Measurements from ENCODE around the gene TCERG1L.

TCERG1L gene

DNA sequence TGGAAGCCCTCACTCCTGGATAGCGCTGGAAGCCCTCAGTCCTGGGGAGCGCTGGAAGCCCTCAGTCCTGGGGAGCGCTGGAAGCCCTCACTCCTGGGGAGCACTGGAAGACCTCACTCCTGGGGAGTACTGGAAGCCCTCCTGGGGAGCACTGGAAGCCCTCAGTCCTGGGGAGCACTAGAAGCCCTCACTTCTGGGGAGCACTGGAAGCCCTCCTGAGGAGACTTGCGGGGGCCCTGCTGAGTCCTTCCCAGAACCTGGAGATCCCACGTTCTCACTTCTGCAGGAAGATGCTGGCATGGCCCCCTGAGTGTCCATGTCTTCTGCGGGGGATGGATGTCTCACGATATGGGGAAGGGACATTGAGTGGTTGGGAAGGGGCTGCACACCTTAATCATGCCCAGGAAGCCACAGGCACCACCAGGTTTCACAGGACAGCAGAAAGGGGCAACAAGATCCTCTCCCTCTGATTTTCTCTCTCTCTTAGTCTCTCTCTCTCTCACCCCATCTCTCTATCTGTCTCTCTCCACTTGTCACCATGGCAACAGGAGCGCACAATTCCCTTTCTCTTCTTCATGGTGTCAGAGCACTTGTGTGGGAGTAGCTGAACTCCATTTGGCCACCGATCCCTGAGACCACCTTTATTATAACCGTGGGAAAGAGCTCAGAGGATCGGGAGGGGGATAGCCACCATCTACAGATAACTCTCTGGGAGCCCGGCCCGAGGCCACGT lies 267.0 kb downstream of the TCERG1L start:
- FAIRE-seq = no peak
- no peak for DNase-seq (ENCODE audit: low spot score)

DNA sequence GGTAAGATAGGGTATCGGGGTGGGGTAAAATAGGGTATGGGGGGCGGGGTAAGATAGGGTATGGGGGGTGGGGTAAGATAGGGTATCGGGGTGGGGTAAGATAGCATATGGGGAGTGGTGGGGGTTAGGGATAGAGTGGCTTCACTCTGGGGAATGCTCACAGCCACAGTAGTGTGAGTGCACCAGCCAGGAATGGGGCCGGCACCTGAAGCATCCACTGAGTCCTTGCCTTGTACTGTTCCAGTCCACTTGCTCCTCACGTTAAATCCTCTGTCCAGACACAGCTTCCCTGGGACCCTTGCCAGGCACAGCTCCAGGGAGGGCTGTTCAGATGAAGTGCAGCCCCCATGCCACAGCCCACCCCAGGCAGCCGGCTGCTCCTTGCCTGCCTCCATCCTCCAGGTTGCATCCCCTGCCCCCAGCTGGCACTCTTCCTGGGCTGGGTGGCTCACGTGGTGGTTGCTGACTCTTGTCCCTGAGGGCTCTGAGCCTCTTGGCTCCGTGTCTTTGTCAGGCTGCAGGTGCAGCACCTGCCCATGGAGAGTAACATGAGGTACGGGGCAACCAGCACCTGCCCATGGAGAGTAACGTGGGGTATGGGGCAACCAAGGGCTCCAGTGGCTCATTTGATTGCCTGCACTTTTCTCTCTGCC lies 268.4 kb downstream of the TCERG1L start:
- FAIRE-seq (no peak), DNase-seq (ENCODE audit: low spot score) (no peak)
